NAMALWA (cell line): ENCODE measurements around the gene ADCYAP1.

Source experiments
- DNase-seq: peaks from one replicate; pipeline ENCODE4 v3.0.0-alpha.2; 2015; ENCODE audit warnings: low spot score

Gene ADCYAP1

DNA sequence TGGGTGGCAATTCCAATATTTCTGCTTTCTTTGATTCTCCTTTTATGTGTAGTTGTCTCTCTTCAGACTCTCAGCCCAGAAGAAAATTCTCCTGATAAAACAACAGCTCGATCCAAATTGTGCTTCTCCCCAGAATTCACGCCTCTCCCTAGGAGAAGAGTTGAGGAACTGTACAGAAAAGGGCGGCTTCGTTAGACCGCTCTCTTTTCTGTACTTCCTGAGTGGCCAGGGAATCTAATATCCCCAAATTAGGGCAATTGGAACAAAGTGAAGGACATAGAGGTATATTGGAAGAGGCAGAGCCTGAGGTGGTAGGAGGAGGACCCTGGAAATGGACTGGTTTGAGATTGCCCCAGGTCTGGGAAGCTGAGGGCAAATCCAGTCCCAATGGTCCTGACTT lies 5.6 kb downstream of the ADCYAP1 start:
- no peak for DNase-seq

DNA sequence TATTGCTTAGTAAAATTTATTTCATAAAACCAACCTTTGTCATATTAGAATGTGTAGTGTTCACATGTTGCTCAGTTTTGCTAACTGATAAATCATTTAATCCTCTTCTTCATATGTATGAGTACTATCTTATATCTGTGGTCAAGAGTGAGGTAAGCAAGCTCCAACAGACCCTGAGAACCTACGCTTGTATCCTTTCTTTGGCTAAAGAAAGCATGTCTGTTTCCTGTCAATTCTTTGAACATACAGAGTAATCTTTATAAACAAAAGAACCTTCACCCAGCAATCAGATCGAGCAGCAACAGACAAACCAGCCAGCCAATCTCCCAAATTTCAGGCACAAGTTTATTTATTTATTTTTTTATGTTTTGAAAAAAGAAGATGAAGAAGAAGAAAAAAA lies 6.4 kb downstream of the ADCYAP1 start:
- no peak for DNase-seq

DNA sequence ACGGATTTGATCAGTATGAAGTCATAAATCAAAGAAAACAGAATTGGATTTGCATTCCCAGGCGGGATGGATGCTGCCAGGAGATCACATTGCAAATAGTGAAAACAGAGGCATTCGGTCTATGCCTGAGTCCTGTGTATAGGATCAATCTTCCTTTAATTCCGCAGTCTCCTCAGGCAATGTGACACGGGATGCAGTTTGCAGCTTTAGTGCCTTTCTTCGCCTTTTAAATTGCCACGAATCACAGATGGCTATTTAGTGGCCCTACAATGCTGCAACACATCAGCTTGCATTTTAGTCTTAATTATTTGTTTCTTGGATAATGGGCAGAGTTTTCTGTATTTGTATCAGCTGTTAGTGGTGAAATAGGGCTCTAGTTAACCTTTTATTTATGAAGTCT lies 6.8 kb downstream of the ADCYAP1 start:
- no peak for DNase-seq

- DNase-seq, result no peak
These were observed 11.9 kb downstream of the ADCYAP1 start for GRCh38 chr18:916562-916961.

- DNase-seq, result no peak
These were observed 14.4 kb downstream of the ADCYAP1 start for GRCh38 chr18:919078-919477.

GRCh38 chr18:923144-923866 lies 18.6 kb downstream of the ADCYAP1 start:
- DNase-seq, result no peak

- DNase-seq, result no peak
These were observed 20.3 kb downstream of the ADCYAP1 start for GRCh38 chr18:924987-925386.

GRCh38 chr18:926946-927345 lies 22.3 kb downstream of the ADCYAP1 start:
- no peak for DNase-seq

GRCh38 chr18:933082-933481 lies 28.4 kb downstream of the ADCYAP1 start:
- no peak for DNase-seq

DNA sequence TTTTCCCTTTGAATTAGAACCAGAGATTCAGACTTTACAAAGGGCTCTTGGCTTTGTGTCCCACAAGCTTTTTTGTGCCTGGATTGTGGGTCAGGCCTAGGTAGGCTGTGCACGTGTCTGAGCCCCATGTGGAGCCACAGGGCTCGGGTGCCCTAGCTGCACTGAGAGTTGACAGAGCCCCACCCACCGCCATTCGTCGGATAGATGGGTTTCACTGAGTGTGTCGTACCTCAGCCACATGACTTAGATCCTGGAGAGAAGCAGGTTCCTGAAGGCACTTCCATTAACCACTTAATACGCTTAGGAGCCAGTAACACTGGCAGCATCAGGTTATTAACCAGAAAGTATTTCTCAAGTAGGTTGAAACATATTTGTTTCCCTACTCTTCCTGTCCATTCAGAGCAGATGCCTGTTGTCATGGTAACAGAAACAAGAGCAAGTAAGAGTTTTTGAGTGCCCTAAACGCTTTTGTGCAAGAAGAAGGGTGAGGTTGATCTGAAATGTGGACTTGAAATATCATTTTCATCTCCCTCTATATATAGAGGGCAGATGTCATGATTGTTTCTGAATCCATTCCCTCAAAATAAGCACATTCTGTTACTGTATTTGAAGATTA lies 30.0 kb downstream of the ADCYAP1 start:
- DNase-seq, result no peak

DNA sequence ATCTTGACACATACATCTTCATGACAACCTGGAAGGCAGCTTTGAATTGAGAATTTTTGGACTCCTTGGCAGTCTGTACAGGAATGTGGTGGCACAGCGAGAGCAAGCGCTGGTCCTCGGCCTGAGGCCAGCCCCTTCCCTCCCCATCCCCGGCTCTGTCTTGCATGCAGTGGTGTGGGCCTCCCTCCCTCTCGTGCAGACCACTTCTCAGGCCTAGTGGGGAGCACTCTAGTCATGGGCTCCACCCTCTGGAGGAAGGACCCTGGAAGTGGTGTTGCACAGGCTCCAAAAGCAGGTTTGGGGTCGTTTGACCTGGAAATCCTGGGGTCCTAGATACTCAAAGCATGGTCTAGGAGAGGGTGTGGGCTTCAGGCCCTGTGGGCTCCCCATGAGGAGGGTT lies 32.3 kb downstream of the ADCYAP1 start:
- no peak for DNase-seq

DNA sequence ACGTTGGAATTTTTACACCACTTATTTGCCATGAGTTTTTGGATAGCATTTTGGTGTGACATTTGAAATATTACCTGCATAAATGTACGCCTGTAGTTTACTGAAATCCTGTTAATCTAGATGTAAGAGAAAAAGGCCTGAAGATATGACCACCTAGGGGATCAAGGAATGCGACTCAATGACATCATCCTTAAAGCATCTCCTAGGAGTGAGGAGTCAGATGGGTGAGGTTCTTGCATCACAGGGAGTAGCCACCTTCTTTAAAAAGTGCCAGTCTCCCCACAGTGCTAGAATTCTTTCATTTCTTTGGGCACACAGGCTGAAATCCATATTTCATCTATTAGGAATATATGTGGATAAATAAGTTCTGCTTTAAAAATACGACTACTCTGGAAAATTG lies 34.5 kb downstream of the ADCYAP1 start:
- no peak for DNase-seq

- no peak for DNase-seq
These were observed 35.3 kb downstream of the ADCYAP1 start for GRCh38 chr18:939958-940357.

- no peak for DNase-seq
These were observed 36.7 kb downstream of the ADCYAP1 start for GRCh38 chr18:941331-941730.

DNA sequence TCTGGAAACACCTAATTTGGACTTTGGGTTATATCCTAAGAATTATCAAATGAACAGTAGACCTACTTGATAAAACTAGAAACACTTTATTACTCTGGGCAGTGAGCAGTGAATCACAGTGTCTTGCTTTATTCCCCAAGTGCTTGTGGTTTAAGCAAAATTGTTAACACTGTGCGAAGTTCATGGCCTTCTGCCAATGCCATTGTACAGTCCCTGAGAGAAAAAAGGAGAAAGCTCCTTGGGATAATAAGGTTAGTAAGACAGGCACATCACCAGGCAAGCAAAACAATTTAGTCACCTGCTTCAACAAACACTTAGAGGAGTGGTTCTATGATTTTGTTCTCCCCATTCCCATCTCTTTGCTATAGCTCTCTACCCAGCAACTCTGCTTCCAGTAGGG lies 39.8 kb downstream of the ADCYAP1 start:
- no peak for DNase-seq

- no peak for DNase-seq
These were observed 45.3 kb downstream of the ADCYAP1 start for GRCh38 chr18:949724-950631.

GRCh38 chr18:950882-951495 lies 46.3 kb downstream of the ADCYAP1 start:
- no peak for DNase-seq

DNA sequence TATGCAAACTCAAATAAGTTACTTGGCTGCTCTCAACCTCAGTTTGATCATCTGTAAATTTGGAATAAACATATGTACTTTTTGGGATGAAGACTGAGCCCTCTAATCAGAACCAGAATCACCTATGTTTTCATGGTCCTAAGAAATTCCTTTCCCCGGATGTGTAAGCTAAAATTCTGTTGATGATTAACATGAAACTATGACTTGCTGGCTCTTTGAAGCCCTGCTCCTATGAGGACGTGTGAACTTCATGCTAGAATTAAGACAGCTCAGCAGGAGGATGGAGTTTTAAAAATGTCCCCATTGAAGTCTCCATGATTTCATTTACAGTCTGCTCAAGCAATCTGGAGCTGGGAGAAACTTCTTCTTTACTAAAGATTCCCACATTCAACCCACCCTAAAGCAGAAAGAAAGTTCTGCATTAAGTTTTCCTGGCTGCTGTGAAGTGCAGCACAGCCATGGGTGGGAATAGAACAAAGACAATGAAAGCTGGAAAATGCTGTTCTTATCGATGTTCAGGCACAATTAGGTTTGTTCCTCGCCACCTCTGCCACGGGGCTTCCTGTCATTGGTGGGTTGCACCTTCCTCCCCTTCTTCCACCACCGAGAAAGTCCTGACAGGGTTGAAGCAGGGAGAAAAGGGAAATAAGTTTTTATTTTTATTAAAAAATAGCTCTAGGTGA lies 50.9 kb downstream of the ADCYAP1 start:
- DNase-seq, result no peak

- DNase-seq, result no peak
These were observed 53.2 kb downstream of the ADCYAP1 start for GRCh38 chr18:957829-958228.

DNA sequence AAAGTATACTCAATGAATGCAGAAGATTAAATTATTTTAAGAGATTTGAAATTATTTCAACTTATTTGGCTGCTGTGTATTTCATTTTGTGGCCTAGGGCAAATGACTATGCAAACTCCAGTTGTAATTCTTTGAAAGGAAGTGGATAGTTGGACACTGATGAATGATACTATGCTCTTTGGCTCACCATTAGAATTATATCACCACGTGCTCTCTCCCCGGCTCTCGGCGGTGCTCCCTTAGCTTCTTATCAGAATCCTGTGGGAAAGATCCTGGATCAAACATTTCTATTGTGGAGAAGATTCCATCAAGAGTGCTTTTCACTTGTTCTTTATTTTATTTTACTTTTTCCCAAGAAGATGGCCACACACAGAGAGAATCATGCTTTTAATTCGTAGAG lies 55.2 kb downstream of the ADCYAP1 start:
- no peak for DNase-seq
